ENCODE measurements around the gene TMEM205. TPM values are rescaled to one million over a fixed set of nuclear protein-coding genes. Genes with fewer than 3 reads are reported as not detected.

Gene TMEM205
- total and polyA plus RNA-seq, 2 of the 13 experiments (the other 11 are each of a cell fraction or from before 2014, with no cell fraction given) = 45.5 to 98.7 TPM

- TF ChIP-seq ZNF280B (CRISPR knock-in tag; IDR thresholded peaks at IDR 0.05; ENCODE audit: borderline replicate concordance) = no peak
- TF ChIP-seq ZBTB40 (IDR thresholded peaks at IDR 0.05) = no peak
- no peak for TF ChIP-seq ZBTB40 (CRISPR knock-in tag; IDR thresholded peaks at IDR 0.05)
- TF ChIP-seq ZBTB49 (CRISPR knock-in tag; IDR thresholded peaks at IDR 0.05; ENCODE audit: borderline replicate concordance) = no peak
- no peak for TF ChIP-seq SP4 (CRISPR knock-in tag; IDR thresholded peaks at IDR 0.05)
- TF ChIP-seq HMGXB4 (CRISPR knock-in tag; IDR thresholded peaks at IDR 0.05; ENCODE audit: borderline replicate concordance in 1 of 2, low read depth in 1 of 2) = 0 out of 4 replicates have a peak, but pooled peaks of 1 of the 2 experiments have one; percentile 48
- no peak for TF ChIP-seq GTF2F1 (IDR thresholded peaks at IDR 0.05; ENCODE audit: low read length)
- no peak for TF ChIP-seq CREB3 (CRISPR knock-in tag; IDR thresholded peaks at IDR 0.05)
- TF ChIP-seq RARA (CRISPR knock-in tag; IDR thresholded peaks at IDR 0.05) = peak; percentile 48
- TF ChIP-seq PCBP2 (optimal IDR thresholded peaks at IDR 0.05; ENCODE audit: low read depth, low read length, poor library complexity, severe bottlenecking) = no peak
- no peak for TF ChIP-seq SOX6 (IDR thresholded peaks at IDR 0.05)
- peak; percentile 88 for TF ChIP-seq SOX6 (CRISPR knock-in tag; IDR thresholded peaks at IDR 0.05)
- TF ChIP-seq ZFP1 (CRISPR knock-in tag; IDR thresholded peaks at IDR 0.05) = peak; percentile 62; the same call in 1 of the 2 replicates
Measured at GRCh38 chr19:11324079-11324661, 21.9 kb downstream of the TMEM205 start (continued).
